Activated CD8-positive, alpha-beta memory T cell treated with anti-CD3 and anti-CD28 coated beads, Interleukin-2, amount 10 ng/mL, durations not matched to agents 7 days and 5 days (primary cell): ENCODE measurements around the gene CNIH2. TPM values are rescaled to one million over a fixed set of nuclear protein-coding genes. Genes with fewer than 3 reads are reported as not detected.

ENCODE experiments used
- ATAC-seq: fragments of 150-1000 bp; cut with Tn5 transposase; one replicate; pipeline ENCODE4 v1.10.0; 2021; ENCODE audit warnings: moderate library complexity
- CTCF ChIA-PET: fragments of 350-600 bp; sonication (Branson Sonifier 250); formaldehyde crosslinking; loops from one replicate; lab custom pipeline; 2021; ENCODE audit warnings: antibody characterized with exemption; lab: Charles Lee
- DNase-seq: peaks from one replicate; pipeline ENCODE4 v3.0.0-alpha.2; 2020
- H3K27ac Mint-ChIP-seq: one replicate; pipeline ENCODE4 v1.8.0; 2021; ENCODE audit warnings: mild to moderate bottlenecking, mixed read lengths
- H3K27me3 Mint-ChIP-seq: one replicate; pipeline ENCODE4 v1.8.0; 2021; ENCODE audit warnings: mixed read lengths
- H3K36me3 Mint-ChIP-seq: one replicate; pipeline ENCODE4 v1.8.0; 2021; ENCODE audit warnings: mild to moderate bottlenecking, mixed read lengths
- H3K4me1 Mint-ChIP-seq: one replicate; pipeline ENCODE4 v1.8.0; 2021; ENCODE audit warnings: mixed read lengths
- H3K4me3 Mint-ChIP-seq: one replicate; pipeline ENCODE4 v1.8.0; 2021; ENCODE audit warnings: mild to moderate bottlenecking, moderate library complexity, mixed read lengths
- H3K9me3 Mint-ChIP-seq: one replicate; pipeline ENCODE4 v1.8.0; 2022; ENCODE audit warnings: low read depth, mixed read lengths
- total RNA-seq, 2 experiments: library from RNA; stranded (reverse); gene quantifications; one replicate each; pipeline ENCODE4 v1.2.3, GENCODE V29; 2021

Gene CNIH2
- total RNA-seq: 1 to 10 TPM; 1.1 to 1.2 TPM

DNA sequence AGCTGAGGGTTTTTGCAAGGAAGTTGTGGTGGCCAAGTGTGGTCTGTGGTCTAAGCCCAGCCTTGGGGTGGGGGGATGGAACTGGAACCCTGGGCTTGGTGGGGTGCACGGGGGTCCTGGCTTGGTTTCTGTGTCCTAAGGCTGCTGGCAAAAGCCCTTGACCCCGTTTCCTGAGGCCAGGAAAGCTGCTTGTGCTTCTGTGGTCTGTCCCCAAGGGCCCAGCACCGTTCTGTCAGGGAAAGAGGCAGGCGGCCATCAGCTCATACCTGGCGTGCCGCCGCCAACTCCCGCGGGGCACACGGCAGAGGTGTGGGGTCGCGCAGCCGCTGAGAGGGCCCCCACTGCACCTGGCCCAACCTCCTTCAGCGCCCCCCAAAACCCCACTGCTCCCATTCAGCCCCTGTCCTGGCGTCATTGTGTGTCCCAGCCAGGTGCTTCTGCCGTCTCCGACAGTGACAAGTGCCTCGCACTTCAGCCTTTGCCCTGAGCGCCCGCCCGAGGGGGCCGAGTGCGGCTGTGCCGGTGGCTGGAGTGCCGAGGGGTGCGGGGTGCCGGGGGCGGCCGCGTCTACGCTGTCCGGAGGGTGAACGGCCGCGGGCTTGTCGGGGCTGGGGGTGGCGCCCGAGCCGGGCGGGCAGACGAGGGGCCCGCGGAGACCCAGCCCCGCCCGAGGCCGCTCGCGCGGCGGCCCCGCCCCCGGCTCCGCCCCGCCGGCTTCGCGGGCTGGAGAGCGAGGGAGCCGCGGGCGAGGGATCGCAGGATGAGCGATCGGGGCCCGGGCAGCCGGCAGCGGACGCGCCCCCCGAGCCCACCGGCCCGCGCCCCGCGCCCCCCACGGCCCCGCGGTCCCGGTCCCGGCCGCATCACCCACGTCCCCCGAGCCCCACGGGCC is at the start of gene CNIH2:
Gene CNIH2 (plus strand): TSS at position 705 of the 892 bp plus-strand sequence. CDS start 282 bp downstream, outside the sequence.
- CTCF ChIA-PET: interaction anchor here (1.2 to 2.9 kb wide), 2 partner anchors 11 to 19 kb away, joined by 5 to 8 read pairs; partner anchors contain the start of gene YIF1A
- no peak for DNase-seq
- Mint-ChIP-seq H3K27me3 (peaks cover 3% of the 10 kb centered on the region), H3K9me3 (no peaks in the 10 kb centered on the region), H3K4me3 (no peak within 1 kb of the TSS), H3K36me3 (peaks cover 18% of the 10 kb centered on the region), H3K27ac (no peak within 1 kb of the TSS), H3K4me1 (peaks cover 28% of the 10 kb centered on the region)
- ATAC-seq: peak; percentile 56

DNA sequence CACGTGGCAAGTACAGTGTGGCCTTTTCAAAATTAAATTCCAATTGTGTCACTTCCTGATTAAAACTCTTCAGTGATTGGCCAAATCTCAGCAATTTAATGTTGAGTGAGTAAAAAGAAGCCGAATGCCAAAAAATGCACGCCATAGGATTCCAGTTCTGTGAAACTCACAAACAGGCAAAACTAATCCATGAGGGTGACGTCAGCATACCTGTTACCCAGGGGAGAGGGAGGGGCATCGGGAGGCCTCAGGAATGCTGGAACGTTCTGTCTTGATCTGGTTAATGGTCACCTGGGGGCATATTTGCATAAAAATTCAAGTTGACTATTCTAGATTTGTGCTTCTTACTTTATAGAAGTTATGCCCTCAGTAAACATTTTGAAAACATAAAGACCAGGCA is 49.5 kb upstream of the CNIH2 start:
- CTCF ChIA-PET: interaction anchor here (1.6 kb wide), 1 partner anchor 30 kb away, joined by 7 read pairs; no protein-coding TSS in a partner anchor
- Mint-ChIP-seq H3K36me3 (peaks cover 10% of the 10 kb centered on the region), H3K27me3 (no peaks in the 10 kb centered on the region), H3K9me3 (no peaks in the 10 kb centered on the region), H3K27ac (no peak overlapping the region), H3K4me1 (peaks cover 9% of the 10 kb centered on the region), H3K4me3 (no peak overlapping the region)
- DNase-seq (no peak), ATAC-seq (no peak)

DNA sequence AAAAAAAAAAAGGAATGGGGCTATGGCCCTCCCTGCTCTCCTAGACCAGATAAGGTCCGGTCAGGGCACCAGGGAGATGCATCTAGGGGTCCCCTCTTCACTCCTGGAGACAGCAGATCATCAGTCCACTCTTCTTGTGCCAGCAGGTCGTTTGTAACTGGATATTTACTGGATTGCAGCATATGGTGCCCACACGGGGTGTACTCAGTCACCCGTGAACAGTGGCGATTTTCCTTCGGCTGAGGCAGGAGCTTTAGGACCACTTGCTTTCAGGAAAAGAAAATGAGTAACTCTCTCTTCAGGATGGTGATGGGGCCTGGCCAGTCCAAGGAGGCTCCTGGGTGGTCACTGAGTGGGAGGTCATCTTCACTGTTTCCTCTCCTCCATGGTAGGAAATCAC is 47.8 kb upstream of the CNIH2 start:
- peaks cover 7% of the 10 kb centered on the region for H3K4me1 Mint-ChIP-seq
- CTCF ChIA-PET: no interaction called here
- no peaks in the 10 kb centered on the region for H3K9me3 Mint-ChIP-seq
- peaks cover 12% of the 10 kb centered on the region for H3K36me3 Mint-ChIP-seq
- no peak overlapping the region for H3K4me3 Mint-ChIP-seq
- no peak for DNase-seq
- no peak for ATAC-seq
- no peak overlapping the region for H3K27ac Mint-ChIP-seq
- no peaks in the 10 kb centered on the region for H3K27me3 Mint-ChIP-seq

DNA sequence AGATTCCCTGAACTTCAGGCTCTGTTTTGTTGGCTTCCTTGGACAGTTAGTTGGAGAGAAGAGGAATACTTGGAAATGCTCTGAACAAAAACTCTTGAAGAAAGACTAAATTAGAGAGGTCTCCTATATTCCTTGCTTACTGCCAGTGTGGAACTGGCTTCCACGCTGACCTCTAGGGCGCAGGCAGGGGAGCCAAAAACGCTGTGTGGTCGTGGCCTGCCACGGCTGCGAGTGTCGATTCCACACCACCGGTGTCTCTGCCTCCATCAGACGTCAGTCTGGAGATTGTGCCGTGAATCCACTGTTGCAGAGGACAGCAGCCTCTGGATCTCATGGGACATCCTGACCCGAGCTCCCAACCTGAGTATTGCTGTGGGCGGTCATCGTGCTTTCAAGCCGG is 47.0 kb upstream of the CNIH2 start:
- CTCF ChIA-PET: interaction anchor here (1.6 kb wide), 1 partner anchor 8 kb away, joined by 7 read pairs; no protein-coding TSS in a partner anchor

DNA sequence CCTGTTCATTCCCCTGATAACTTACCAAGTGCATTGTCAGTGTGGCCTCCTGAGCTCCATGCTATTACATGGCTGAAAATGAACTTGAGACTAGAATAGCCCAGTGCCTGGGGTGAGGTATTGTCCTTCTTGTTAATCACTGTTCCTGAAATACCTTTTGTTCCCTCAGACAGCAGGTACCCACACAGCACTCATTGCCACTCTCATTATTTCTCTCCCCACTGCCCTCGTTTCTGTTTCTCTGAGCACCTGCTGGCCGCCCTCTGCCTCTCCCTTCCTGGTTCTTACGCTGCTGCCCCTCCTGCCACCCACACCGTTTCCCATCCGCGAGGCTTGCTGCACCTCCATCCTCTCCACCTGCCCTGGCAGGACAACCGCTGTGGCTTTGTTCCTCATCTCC is 46.4 kb upstream of the CNIH2 start:
- no peak for ATAC-seq
- no peak for DNase-seq
- H3K27ac Mint-ChIP-seq: no peak overlapping the region
- peaks cover under 1% of the 10 kb centered on the region for H3K4me1 Mint-ChIP-seq
- CTCF ChIA-PET: interaction anchor here (1.6 kb wide), 1 partner anchor 9 kb away, joined by 7 read pairs; no protein-coding TSS in a partner anchor
- H3K4me3 Mint-ChIP-seq: no peak overlapping the region
- peaks cover 12% of the 10 kb centered on the region for H3K36me3 Mint-ChIP-seq
- H3K27me3 Mint-ChIP-seq: no peaks in the 10 kb centered on the region
- no peaks in the 10 kb centered on the region for H3K9me3 Mint-ChIP-seq

More for the DNA sequence above, 47.0 kb upstream of the CNIH2 start:
- Mint-ChIP-seq H3K4me1 (peaks cover 7% of the 10 kb centered on the region), H3K27ac (no peak overlapping the region), H3K9me3 (no peaks in the 10 kb centered on the region), H3K27me3 (no peaks in the 10 kb centered on the region), H3K36me3 (peaks cover 12% of the 10 kb centered on the region), H3K4me3 (no peak overlapping the region)
- DNase-seq (no peak), ATAC-seq (no peak)

DNA sequence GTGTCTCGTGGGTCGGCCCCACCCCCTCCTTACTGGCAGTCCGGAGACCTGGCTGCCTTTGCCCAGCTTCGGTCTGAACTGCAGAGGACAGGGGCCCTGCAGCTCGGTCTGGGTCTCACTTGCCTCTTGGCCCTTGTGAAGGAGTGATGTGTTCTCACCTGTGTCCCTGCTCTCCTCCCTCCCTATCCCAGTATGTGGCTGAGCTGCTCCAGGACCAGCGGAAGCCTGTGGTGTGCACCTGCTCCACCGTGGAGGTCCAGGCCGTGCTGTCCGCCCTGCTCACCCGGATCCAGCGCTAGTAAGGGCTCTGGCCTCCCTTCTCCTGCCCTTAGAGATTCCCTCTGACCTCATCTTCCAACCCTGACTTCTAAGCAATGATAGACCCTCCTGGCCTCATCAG is 45.2 kb upstream of the CNIH2 start:
- H3K27ac Mint-ChIP-seq: no peak overlapping the region
- H3K27me3 Mint-ChIP-seq: no peaks in the 10 kb centered on the region
- DNase-seq: no peak
- CTCF ChIA-PET: no interaction called here
- no peaks in the 10 kb centered on the region for H3K9me3 Mint-ChIP-seq
- peaks cover 12% of the 10 kb centered on the region for H3K36me3 Mint-ChIP-seq
- no peak overlapping the region for H3K4me3 Mint-ChIP-seq
- no peak for ATAC-seq
- no peaks in the 10 kb centered on the region for H3K4me1 Mint-ChIP-seq

DNA sequence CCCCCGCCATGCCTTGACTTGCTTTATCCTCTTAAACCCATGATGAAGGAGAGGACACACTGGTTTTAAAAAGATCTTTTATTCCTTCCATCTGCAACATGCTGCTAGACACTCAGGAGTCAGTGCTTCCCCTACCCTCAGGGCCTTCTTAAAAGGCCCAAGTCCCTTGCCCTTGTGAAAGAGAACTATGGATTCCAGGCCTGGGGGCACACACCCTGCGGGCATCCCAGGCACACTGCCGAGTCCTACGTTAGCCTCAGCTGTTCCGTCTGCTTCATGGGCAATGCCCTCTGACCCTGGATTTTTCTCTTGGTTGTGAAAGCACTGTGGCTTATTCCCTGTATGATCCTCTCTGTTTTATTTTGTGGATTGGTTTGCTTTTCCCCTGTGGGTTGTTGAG is 44.7 kb upstream of the CNIH2 start:
- Mint-ChIP-seq H3K27me3 (no peaks in the 10 kb centered on the region), H3K4me1 (no peaks in the 10 kb centered on the region), H3K9me3 (no peaks in the 10 kb centered on the region), H3K4me3 (no peak overlapping the region), H3K36me3 (peaks cover 12% of the 10 kb centered on the region), H3K27ac (no peak overlapping the region)
- ATAC-seq (no peak), DNase-seq (no peak)
- CTCF ChIA-PET: interaction anchor here (1.8 kb wide), 1 partner anchor 10 kb away, joined by 6 read pairs; no protein-coding TSS in a partner anchor

DNA sequence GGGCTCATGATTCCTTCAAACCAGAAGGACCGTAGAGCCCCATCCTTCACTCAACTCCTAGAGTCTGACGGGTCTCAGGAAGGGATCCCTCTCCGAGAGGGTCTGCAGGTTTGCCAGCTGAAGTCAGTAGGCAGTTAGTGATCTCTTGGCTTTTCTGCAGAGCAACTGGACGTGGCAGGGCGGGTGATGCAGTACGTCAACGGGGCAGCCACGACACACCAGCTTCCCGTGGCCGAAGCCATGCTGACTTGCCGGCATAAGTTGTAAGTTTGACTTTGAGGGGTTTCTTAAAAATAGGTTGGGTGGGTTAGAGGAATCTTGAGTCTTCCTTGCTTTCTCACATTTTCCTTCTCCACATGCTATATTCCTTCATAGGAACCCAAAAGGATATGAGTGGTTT is 42.8 kb upstream of the CNIH2 start:
- no peak for DNase-seq
- Mint-ChIP-seq H3K4me1 (no peaks in the 10 kb centered on the region), H3K9me3 (no peaks in the 10 kb centered on the region), H3K36me3 (peaks cover 14% of the 10 kb centered on the region), H3K27ac (peak overlapping the region; percentile 8), H3K4me3 (no peak overlapping the region), H3K27me3 (no peaks in the 10 kb centered on the region)
- CTCF ChIA-PET: interaction anchor here (1.2 kb wide), 1 partner anchor 13 kb away, joined by 3 read pairs; no protein-coding TSS in a partner anchor
- no peak for ATAC-seq

DNA sequence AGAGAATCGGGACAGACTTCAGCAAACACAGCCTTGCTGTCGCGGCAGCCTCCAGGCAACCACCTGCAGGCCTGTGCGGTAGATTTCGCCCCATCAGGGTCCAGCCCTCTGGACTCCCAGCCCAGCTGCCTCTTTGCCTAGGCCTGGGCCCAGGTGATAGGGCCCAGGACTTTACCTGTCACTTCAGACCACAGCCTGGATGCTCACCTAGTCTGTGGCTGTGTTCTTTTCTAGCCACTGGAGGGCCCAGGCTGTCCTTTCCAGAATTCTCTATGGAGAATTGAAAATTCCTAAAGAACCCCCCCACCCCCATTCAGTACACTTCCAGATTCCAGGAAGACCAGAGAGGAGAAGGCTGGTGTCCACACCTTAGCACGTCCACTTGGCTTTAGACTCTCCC is 40.1 kb upstream of the CNIH2 start:
- peaks cover 11% of the 10 kb centered on the region for H3K36me3 Mint-ChIP-seq
- H3K9me3 Mint-ChIP-seq: no peaks in the 10 kb centered on the region
- CTCF ChIA-PET: interaction anchor here (1.3 kb wide), 1 partner anchor 16 kb away, joined by 5 read pairs; no protein-coding TSS in a partner anchor
- H3K4me1 Mint-ChIP-seq: no peaks in the 10 kb centered on the region
- H3K27me3 Mint-ChIP-seq: no peaks in the 10 kb centered on the region
- no peak for DNase-seq
- no peak overlapping the region for H3K4me3 Mint-ChIP-seq
- H3K27ac Mint-ChIP-seq: peak overlapping the region; percentile 62
- no peak for ATAC-seq

DNA sequence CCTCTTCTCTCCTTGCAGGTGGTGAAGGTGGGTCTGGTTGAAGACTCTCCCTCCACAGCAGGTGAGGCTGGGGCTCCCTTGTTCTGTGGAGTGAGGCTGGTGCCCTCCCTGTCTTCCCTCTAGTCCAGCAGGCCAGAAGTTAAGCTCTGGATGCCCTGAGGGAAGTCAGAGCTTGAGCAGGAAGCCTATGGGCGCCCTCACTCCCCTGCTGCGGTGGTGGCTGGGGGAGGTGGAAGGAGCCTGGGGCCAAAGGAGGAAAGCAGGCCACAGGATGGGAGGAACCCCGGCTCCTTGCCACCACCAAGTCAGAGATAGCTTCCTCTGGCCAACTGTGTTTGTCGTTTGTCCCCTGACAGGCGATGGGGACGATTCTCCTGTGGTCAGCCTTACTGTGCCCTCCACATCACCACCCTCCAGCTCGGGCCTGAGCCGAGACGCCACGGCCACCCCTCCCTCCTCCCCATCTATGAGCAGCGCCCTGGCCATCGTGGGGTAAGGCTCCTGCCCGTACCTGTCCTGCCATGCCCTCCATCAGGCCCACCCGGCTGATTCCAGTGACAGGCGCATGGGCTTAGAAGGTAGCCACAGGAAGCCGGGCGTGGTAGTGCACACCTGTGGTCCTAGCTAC is 39.1 kb upstream of the CNIH2 start:
- CTCF ChIA-PET: interaction anchor here (1.3 kb wide), 1 partner anchor 17 kb away, joined by 5 read pairs; no protein-coding TSS in a partner anchor

DNA sequence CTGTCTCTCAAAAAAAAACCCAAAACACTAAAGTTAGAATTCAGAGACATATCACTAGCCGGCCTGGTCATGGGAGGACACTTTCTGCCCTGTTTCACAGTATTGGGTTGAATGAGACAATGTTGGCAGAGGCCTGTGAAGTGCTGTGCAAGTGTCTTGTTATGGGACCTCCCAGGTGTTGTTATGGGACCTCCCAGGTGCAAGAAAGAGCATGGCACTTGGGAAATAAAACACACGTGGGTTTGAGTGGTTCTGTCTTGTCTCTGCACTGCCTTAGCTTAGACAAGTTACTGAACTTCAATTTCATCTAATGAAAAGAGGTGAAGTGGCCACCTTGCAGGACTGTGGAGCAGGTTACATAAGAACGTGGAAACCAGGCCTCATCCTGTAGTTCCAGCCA is 38.5 kb upstream of the CNIH2 start:
- DNase-seq (no peak), ATAC-seq (no peak)
- peaks cover 5% of the 10 kb centered on the region for H3K36me3 Mint-ChIP-seq
- H3K27me3 Mint-ChIP-seq: no peaks in the 10 kb centered on the region
- H3K27ac Mint-ChIP-seq: no peak overlapping the region
- H3K4me3 Mint-ChIP-seq: no peak overlapping the region
- H3K4me1 Mint-ChIP-seq: no peaks in the 10 kb centered on the region
- CTCF ChIA-PET: no interaction called here
- no peaks in the 10 kb centered on the region for H3K9me3 Mint-ChIP-seq

More for the DNA sequence above, 39.1 kb upstream of the CNIH2 start:
- Mint-ChIP-seq H3K36me3 (peaks cover 8% of the 10 kb centered on the region), H3K4me1 (no peaks in the 10 kb centered on the region), H3K4me3 (no peak overlapping the region), H3K27me3 (no peaks in the 10 kb centered on the region), H3K27ac (no peak overlapping the region), H3K9me3 (no peaks in the 10 kb centered on the region)
- no peak for ATAC-seq
- DNase-seq: no peak

DNA sequence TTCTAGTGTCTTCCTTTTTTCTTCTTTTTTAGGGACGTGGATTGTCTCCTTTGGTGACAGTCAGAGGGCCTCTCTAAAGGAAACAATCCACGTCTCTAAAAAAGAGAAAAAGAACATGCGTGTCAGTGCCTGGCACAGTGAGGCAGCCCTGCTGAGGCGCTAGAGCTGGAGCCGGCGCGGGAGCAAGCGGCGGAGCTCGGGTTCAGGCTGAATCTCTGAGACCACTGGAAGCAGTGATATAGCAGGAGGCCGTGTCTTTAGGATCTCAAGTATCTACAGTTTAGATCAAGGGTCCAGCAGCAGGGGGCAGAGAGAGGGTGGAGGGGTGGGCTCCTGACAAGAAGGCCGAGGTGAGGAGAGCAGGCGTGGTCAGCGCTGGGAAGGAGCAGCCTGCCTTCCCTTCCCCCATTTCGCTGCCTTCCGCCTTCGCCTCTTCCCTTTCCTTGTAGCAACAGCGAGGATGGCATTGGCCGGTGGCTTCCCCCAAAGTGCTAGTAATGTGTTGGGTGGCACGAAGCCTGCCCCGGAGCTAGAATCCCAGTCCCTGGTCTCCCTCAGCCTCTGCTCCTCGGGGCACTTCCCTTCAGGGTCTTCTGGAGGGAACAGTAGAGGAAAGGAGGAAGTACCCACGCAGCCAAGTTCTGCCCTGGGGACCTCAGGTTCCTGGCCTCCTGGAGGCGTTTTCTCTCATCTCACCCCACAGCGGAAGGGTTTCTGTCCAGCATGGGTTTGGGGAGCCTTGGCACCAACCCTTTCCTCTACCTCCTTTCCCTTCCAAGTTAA is 37.8 kb upstream of the CNIH2 start:
- H3K4me1 Mint-ChIP-seq: no peaks in the 10 kb centered on the region
- no peak overlapping the region for H3K4me3 Mint-ChIP-seq
- H3K27me3 Mint-ChIP-seq: no peaks in the 10 kb centered on the region
- no peaks in the 10 kb centered on the region for H3K9me3 Mint-ChIP-seq
- CTCF ChIA-PET: interaction anchor here (1.1 to 1.7 kb wide), 3 partner anchors 11 to 43 kb away, joined by 3 to 8 read pairs (median 3); no protein-coding TSS in a partner anchor
- no peak for ATAC-seq
- no peak overlapping the region for H3K27ac Mint-ChIP-seq
- no peak for DNase-seq
- H3K36me3 Mint-ChIP-seq: peaks cover 5% of the 10 kb centered on the region

DNA sequence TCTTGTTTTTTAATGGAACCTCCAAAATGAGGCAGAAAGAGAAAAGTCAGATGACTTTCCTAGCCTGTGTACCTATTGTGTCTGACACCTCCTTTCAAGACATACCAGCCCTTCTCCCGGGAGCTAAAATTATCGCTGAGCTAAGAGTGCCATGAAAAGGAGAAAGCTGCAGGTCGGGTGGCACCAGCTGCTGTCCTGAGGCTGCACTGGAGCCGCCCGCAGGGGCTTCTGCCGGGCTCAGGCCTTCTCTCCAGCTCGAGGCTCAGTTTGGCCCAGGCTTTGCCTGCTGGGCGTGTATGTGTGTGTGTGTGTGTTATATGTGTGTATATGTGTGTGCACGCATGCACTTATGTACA is 37.2 kb upstream of the CNIH2 start:
- Mint-ChIP-seq H3K4me3 (no peak overlapping the region), H3K27me3 (no peaks in the 10 kb centered on the region), H3K9me3 (no peaks in the 10 kb centered on the region), H3K36me3 (peaks cover 5% of the 10 kb centered on the region), H3K27ac (no peak overlapping the region), H3K4me1 (no peaks in the 10 kb centered on the region)
- CTCF ChIA-PET: interaction anchor here (1.1 to 1.7 kb wide), 3 partner anchors 11 to 42 kb away, joined by 3 to 8 read pairs (median 3); no protein-coding TSS in a partner anchor
- no peak for ATAC-seq
- DNase-seq: no peak
